DND-41 (cell line): ENCODE results near the gene CLTB.

Experiments
- EZH2 ChIP-seq: IDR thresholded peaks from 3 replicates; pipeline ENCODE4 v1.6.1; 2012; ENCODE audit warnings: borderline replicate concordance, low read depth, mild to moderate bottlenecking, moderate library complexity, low read length, inconsistent platforms; ENCODE audit not compliant: severe bottlenecking
- TF ChIP-seq, protein P1 (sequence below): IDR thresholded peaks from 2 replicates; pipeline ENCODE4 v1.5.1; 2012; ENCODE audit warnings: borderline replicate concordance, low read length, moderate library complexity, mild to moderate bottlenecking; ENCODE audit not compliant: poor library complexity, severe bottlenecking; ENCODE audit errors: extremely low read depth

DNA sequence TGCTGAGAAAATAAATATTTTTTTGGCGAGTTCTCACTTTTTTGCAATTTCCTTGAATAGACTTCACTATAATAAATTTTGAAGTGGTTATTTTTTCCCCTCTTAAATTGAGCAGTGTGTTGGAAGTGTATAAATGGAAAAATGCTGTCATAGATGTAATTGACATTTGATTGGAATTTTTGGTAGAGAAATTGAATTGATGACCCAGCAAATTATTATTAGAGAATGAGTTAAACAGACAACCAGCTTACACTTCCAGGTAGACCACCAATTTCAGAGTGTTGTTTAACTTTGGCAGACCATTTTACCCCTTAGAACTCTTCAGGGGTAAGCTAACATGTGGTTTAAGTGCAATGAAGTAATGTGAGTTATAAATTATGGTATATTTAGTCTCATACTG lies 33.7 kb upstream of the CLTB start:
- TF ChIP-seq, protein P1, sequence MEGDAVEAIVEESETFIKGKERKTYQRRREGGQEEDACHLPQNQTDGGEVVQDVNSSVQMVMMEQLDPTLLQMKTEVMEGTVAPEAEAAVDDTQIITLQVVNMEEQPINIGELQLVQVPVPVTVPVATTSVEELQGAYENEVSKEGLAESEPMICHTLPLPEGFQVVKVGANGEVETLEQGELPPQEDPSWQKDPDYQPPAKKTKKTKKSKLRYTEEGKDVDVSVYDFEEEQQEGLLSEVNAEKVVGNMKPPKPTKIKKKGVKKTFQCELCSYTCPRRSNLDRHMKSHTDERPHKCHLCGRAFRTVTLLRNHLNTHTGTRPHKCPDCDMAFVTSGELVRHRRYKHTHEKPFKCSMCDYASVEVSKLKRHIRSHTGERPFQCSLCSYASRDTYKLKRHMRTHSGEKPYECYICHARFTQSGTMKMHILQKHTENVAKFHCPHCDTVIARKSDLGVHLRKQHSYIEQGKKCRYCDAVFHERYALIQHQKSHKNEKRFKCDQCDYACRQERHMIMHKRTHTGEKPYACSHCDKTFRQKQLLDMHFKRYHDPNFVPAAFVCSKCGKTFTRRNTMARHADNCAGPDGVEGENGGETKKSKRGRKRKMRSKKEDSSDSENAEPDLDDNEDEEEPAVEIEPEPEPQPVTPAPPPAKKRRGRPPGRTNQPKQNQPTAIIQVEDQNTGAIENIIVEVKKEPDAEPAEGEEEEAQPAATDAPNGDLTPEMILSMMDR = no peak
- TF ChIP-seq EZH2 = no peak
